H1 (cell line): Measurements from ENCODE around the gene CADM1. TPM values are rescaled to one million over a fixed set of nuclear protein-coding genes. Genes with fewer than 3 reads are reported as not detected.

Experiments
- CTCF ChIA-PET: fragments of 300-600 bp; sonication (Branson Sonifier 250); formaldehyde crosslinking; loops from one replicate; lab custom pipeline; 2021; ENCODE audit not compliant: partially characterized antibody; lab: Charles Lee
- POLR2A ChIA-PET: fragments of 300-600 bp; sonication (Branson Sonifier 250); formaldehyde crosslinking; loops from one replicate; lab custom pipeline; 2021; ENCODE audit warnings: inconsistent platforms; ENCODE audit not compliant: partially characterized antibody; lab: Charles Lee
- DNase-seq, 2 experiments: peaks; one replicate each; pipeline versions ENCODE4 v3.0.0 to v3.0.0-alpha.2; 2010 to 2022; ENCODE audit warnings: low spot score in 2 of 2, low read depth in 1 of 2, mixed read lengths in 1 of 2
- FAIRE-seq: peaks from 2 replicates; lab custom pipeline; 2011; peaks lifted over from hg19 to GRCh38; lab: Jason Lieb, UNC
- H2AFZ ChIP-seq: 2 replicates; pipeline ENCODE4 v1.8.1; 2012; ENCODE audit warnings: low read length, inconsistent platforms
- H2AK5ac ChIP-seq: 2 replicates; pipeline ENCODE4 v1.6.1; 2013; ENCODE audit warnings: low read depth, low read length
- H2BK120ac ChIP-seq: replicated peaks from 2 replicates; pipeline ENCODE3; 2013; ENCODE audit warnings: low read depth, low read length, inconsistent platforms
- H2BK12ac ChIP-seq: 2 replicates; pipeline ENCODE4 v1.6.1; 2013; ENCODE audit warnings: low read depth, low read length
- H2BK15ac ChIP-seq: 2 replicates; pipeline ENCODE4 v1.6.1; 2013; ENCODE audit warnings: low read length
- H2BK20ac ChIP-seq: 2 replicates; pipeline ENCODE4 v1.6.1; 2013; ENCODE audit warnings: low read length
- H2BK5ac ChIP-seq: 2 replicates; pipeline ENCODE4 v1.6.1; 2013; ENCODE audit warnings: low read depth, low read length
- H3K14ac ChIP-seq: 2 replicates; pipeline ENCODE4 v1.6.1; 2013; ENCODE audit warnings: inconsistent platforms; ENCODE audit not compliant: insufficient read length
- H3K18ac ChIP-seq: 2 replicates; pipeline ENCODE4 v1.6.1; 2013; ENCODE audit warnings: low read length; ENCODE audit errors: extremely low read depth
- H3K23ac ChIP-seq: 2 replicates; pipeline ENCODE4 v1.6.1; 2013; ENCODE audit warnings: inconsistent platforms; ENCODE audit not compliant: insufficient read length
- H3K23me2 ChIP-seq: 2 replicates; pipeline ENCODE4 v1.6.1; 2013; ENCODE audit warnings: low read depth, low read length
- H3K27ac ChIP-seq: 2 replicates; pipeline ENCODE4 v1.6.1; 2011; ENCODE audit warnings: low read depth, low read length, inconsistent platforms
- H3K27me3 ChIP-seq, 4 experiments: replicated peaks in 1 of 4; 1 replicate in 1 of 4; 2 replicates in 3 of 4; pipeline versions ENCODE4 v1.6.1 to v1.8.1; 2011 to 2013; ENCODE audit warnings: low read length in 3 of 4, mild to moderate bottlenecking in 3 of 4, inconsistent platforms in 2 of 4, mixed read lengths in 2 of 4, moderate library complexity in 1 of 4; ENCODE audit not compliant: control insufficient read depth in 3 of 4, insufficient read depth in 3 of 4; ENCODE audit errors: extremely low read depth in 1 of 4
- H3K36me3 ChIP-seq, 4 experiments: 2 replicates each; pipeline versions ENCODE4 v1.6.1 to v1.8.1; 2011 to 2013; ENCODE audit warnings: mild to moderate bottlenecking in 4 of 4, low read length in 3 of 4, moderate library complexity in 2 of 4, control low read depth in 1 of 4, inconsistent platforms in 1 of 4; ENCODE audit not compliant: insufficient read depth in 4 of 4, control insufficient read depth in 2 of 4
- H3K4ac ChIP-seq: replicated peaks from 2 replicates; pipeline ENCODE3; 2013; ENCODE audit warnings: low read length, low read depth, mixed read lengths, inconsistent platforms; ENCODE audit not compliant: insufficient read length
- H3K4me1 ChIP-seq, 4 experiments: replicated peaks in 1 of 4; 1 replicate in 1 of 4; 2 replicates in 3 of 4; pipeline versions ENCODE4 v1.6.1 to v1.8.1; 2011 to 2013; ENCODE audit warnings: low read length in 3 of 4, inconsistent platforms in 2 of 4, mixed read lengths in 1 of 4; ENCODE audit not compliant: insufficient read depth in 4 of 4, control insufficient read depth in 3 of 4
- H3K4me2 ChIP-seq, 2 experiments: 2 replicates each; pipeline versions ENCODE4 v1.6.1 to v1.8.1; 2011 to 2013; ENCODE audit warnings: low read depth in 2 of 2, low read length in 2 of 2, control low read depth in 1 of 2, inconsistent platforms in 1 of 2, mild to moderate bottlenecking in 1 of 2; ENCODE audit not compliant: insufficient read depth in 1 of 2
- H3K4me3 ChIP-seq, 4 experiments: fragments of 200-600, 300-600 bp in 1 of 4; sonication (generic), shearing (Covaris generic), sonication (Bioruptor Twin) in 1 of 4; 2 replicates each; pipeline versions ENCODE4 v1.5.1 to v1.8.1; 2011 to 2016; ENCODE audit warnings: low read length in 4 of 4, low read depth in 3 of 4, control low read depth in 2 of 4, inconsistent platforms in 2 of 4, mild to moderate bottlenecking in 2 of 4, mixed read lengths in 1 of 4, moderate library complexity in 1 of 4; ENCODE audit not compliant: insufficient read depth in 2 of 4; ENCODE audit errors: extremely low read depth in 1 of 4
- H3K56ac ChIP-seq: replicated peaks from 2 replicates; pipeline ENCODE3; 2013; ENCODE audit warnings: low read depth, mild to moderate bottlenecking, mixed read lengths, low read length, inconsistent platforms; ENCODE audit not compliant: insufficient read length
- H3K79me1 ChIP-seq: 2 replicates; pipeline ENCODE4 v1.6.1; 2013; ENCODE audit warnings: low read depth, low read length, control low read depth
- H3K79me2 ChIP-seq, 2 experiments: 2 replicates each; pipeline versions ENCODE4 v1.6.1 to v1.8.1; 2012 to 2013; ENCODE audit warnings: low read length in 2 of 2, mild to moderate bottlenecking in 2 of 2, inconsistent platforms in 1 of 2; ENCODE audit not compliant: insufficient read depth in 2 of 2, control insufficient read depth in 1 of 2
- H3K9ac ChIP-seq, 4 experiments: replicated peaks in 1 of 4; 1 replicate in 1 of 4; 2 replicates in 3 of 4; pipeline versions ENCODE4 v1.6.1 to v1.8.1; 2011 to 2013; ENCODE audit warnings: low read depth in 3 of 4, low read length in 3 of 4, control low read depth in 2 of 4, mild to moderate bottlenecking in 2 of 4, moderate library complexity in 2 of 4, inconsistent platforms in 1 of 4; ENCODE audit errors: extremely low read depth in 1 of 4
- H3K9me3 ChIP-seq, 2 experiments: 2 replicates each; pipeline versions ENCODE4 v1.6.1 to v1.8.1; 2012 to 2013; ENCODE audit warnings: mild to moderate bottlenecking in 2 of 2, moderate library complexity in 2 of 2, control low read depth in 1 of 2, inconsistent platforms in 1 of 2, low read depth in 1 of 2, low read length in 1 of 2, mixed read lengths in 1 of 2; ENCODE audit not compliant: insufficient read depth in 2 of 2
- H4K20me1 ChIP-seq, 2 experiments: replicated peaks in 1 of 2; 2 replicates each; pipeline versions ENCODE3 to v1.8.1; 2011 to 2013; ENCODE audit warnings: inconsistent platforms in 2 of 2, low read length in 2 of 2, mild to moderate bottlenecking in 1 of 2; ENCODE audit not compliant: insufficient read depth in 2 of 2, control insufficient read depth in 1 of 2
- H4K5ac ChIP-seq: 2 replicates; pipeline ENCODE4 v1.6.1; 2013; ENCODE audit warnings: low read length, low read depth, mixed read lengths, inconsistent platforms; ENCODE audit not compliant: insufficient read length
- H4K8ac ChIP-seq: 2 replicates; pipeline ENCODE4 v1.8.0; 2013; ENCODE audit warnings: mild to moderate bottlenecking, moderate library complexity, low read length, inconsistent platforms; ENCODE audit not compliant: insufficient read depth; ENCODE audit errors: extremely low read depth
- H4K91ac ChIP-seq: replicated peaks from 2 replicates; pipeline ENCODE3; 2013; ENCODE audit warnings: low read length, mixed read lengths, inconsistent platforms; ENCODE audit not compliant: insufficient read length
- BCL11A ChIP-seq, 2 experiments: IDR thresholded peaks; one replicate each; pipeline ENCODE4 v1.6.1; 2011; ENCODE audit warnings: low read depth in 2 of 2, low read length in 2 of 2, mild to moderate bottlenecking in 2 of 2
- CEBPB ChIP-seq: IDR thresholded peaks from 2 replicates; pipeline ENCODE4 v1.6.1; 2012; ENCODE audit warnings: low read depth, low read length
- CREB1 ChIP-seq: IDR thresholded peaks from 2 replicates; pipeline ENCODE4 v1.6.1; 2012; ENCODE audit warnings: inconsistent platforms
- CTBP2 ChIP-seq: IDR thresholded peaks from 2 replicates; pipeline ENCODE4 v1.7.0; 2011; ENCODE audit warnings: borderline replicate concordance, mild to moderate bottlenecking, moderate library complexity, mixed read lengths, low read length; ENCODE audit not compliant: insufficient read depth, insufficient read length
- KDM1A ChIP-seq: fragments of 200-600, 300-600 bp; sonication (generic); IDR thresholded peaks from 2 replicates; pipeline ENCODE4 v1.7.1; 2016; ENCODE audit warnings: mild to moderate bottlenecking, low read length, borderline replicate concordance
- POLR2A ChIP-seq, 2 experiments: IDR thresholded peaks; 1 replicate in 1 of 2; 2 replicates in 1 of 2; pipeline ENCODE4 v1.6.1; 2011; ENCODE audit warnings: low read depth in 2 of 2, low read length in 2 of 2, mild to moderate bottlenecking in 2 of 2; ENCODE audit errors: control extremely low read depth in 1 of 2
- RFX5 ChIP-seq: IDR thresholded peaks from 2 replicates; pipeline ENCODE4 v1.6.1; 2011; ENCODE audit warnings: low read depth, low read length, improper control_type of control experiment, borderline replicate concordance
- SIN3A ChIP-seq, 2 experiments: IDR thresholded peaks in 1 of 2; conservative IDR thresholded peaks in 1 of 2; 2 replicates each; pipeline ENCODE4 v1.6.1; 2011 to 2012; ENCODE audit warnings: low read length in 2 of 2, improper control_type of control experiment in 1 of 2, low read depth in 1 of 2, mild to moderate bottlenecking in 1 of 2
- SIX5 ChIP-seq: IDR thresholded peaks from 2 replicates; pipeline ENCODE4 v1.6.1; 2011; ENCODE audit warnings: mild to moderate bottlenecking, low read depth, low read length
- SP1 ChIP-seq: IDR thresholded peaks from 2 replicates; pipeline ENCODE4 v1.6.1; 2011; ENCODE audit warnings: low read depth, low read length
- TAF1 ChIP-seq: IDR thresholded peaks from 2 replicates; pipeline ENCODE4 v1.6.1; 2011; ENCODE audit warnings: mild to moderate bottlenecking, low read depth, low read length
- TCF12 ChIP-seq: IDR thresholded peaks from 2 replicates; pipeline ENCODE4 v1.6.1; 2011; ENCODE audit warnings: low read depth, mild to moderate bottlenecking, low read length
- WGBS, 2 experiments: shearing (Covaris generic) in 1 of 2; methylation state at CpG; one replicate each; pipeline versions ENCODE4 v1.1.6 to v1.1.7; 2013 to 2015; ENCODE audit warnings: low lambda C conversion rate in 2 of 2, mixed read lengths in 2 of 2, inconsistent platforms in 1 of 2, low coverage in 1 of 2, missing lambda C conversion rate in 1 of 2; ENCODE audit not compliant: insufficient replicate concordance in 2 of 2, insufficient coverage in 1 of 2, insufficient read length in 1 of 2; ENCODE audit errors: extremely low coverage in 1 of 2, missing lambda C conversion rate in 1 of 2; 5-methylcytosine and 5-hydroxymethylcytosine counted together
- polyA plus RNA-seq, 7 experiments: library from polyadenylated mRNA; depleted of rRNA in 3 of 7; stranded (reverse) in 5 of 7; unstranded in 2 of 7; fragments of >200 nt in 5 of 7; fragments of 200-250 nt in 2 of 7; gene quantifications; 1 replicate in 5 of 7; 2 replicates in 1 of 7; 4 replicates in 1 of 7; pipeline versions ENCODE4 v1.2.1 to v1.2.3, GENCODE V29; 2011 to 2013; ENCODE audit warnings: missing spikeins in 2 of 7, mixed read lengths in 2 of 7
- total RNA-seq: library from RNA; stranded (reverse); fragmentation: NEBNext Ultra II Directional; extraction: Animal tissue kit (Norgen Biotek cat#: 25700); gene quantifications from 2 replicates; pipeline ENCODE4 v1.2.1, GENCODE V29; 2021
- TF ChIP-seq, protein P1 (sequence below): IDR thresholded peaks from 2 replicates; pipeline ENCODE4 v1.6.1; 2011; ENCODE audit warnings: low read length, improper control_type of control experiment

The CADM1 gene
- total and polyA plus RNA-seq, 2 of the 8 experiments (the other 6 are each of a cell fraction or from before 2014, with no cell fraction given) = 8.3 to 25.3 TPM

DNA sequence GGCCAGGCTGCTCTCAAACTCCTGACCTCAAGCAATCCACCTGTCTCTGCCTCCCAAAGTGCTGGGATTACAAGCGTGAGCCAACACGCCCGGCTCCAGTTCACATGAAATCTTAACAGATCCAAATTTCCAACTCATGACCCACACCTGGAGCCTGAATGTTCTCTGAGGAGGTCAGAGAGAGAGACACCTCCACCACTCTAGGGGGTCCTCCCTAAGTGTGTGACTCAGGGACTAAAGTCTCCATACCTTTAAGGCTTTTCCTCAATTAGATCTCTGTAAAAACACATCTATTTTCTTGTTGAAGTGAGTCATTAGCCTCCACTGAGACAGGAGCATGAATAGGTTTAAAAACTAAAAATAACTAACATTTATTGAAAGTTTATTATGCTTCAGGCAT, 376.4 kb downstream of the CADM1 start:
- FAIRE-seq (no peak), DNase-seq (no peak)
- Histone ChIP-seq H3K14ac (no peak overlapping the region), H3K23ac (no peak overlapping the region), H3K23me2 (no peaks in the 10 kb centered on the region), H3K9ac (no peak overlapping the region), H3K4me2 (no peak overlapping the region), H3K56ac (no peak overlapping the region), H3K9me3 (no peaks in the 10 kb centered on the region), H4K20me1 (no peaks in the 10 kb centered on the region), H4K8ac (no peak overlapping the region), H3K27ac (no peak overlapping the region), H2BK5ac (no peak overlapping the region), H3K4me1 (peaks cover 0 to 4% (median 0%) of the 10 kb centered on the region in 4 experiments; a peak in 3 of 7 replicates), H2AK5ac (no peak overlapping the region), H2BK15ac (no peak overlapping the region), H4K5ac (no peak overlapping the region), H3K79me2 (no peaks in the 10 kb centered on the region), H3K18ac (no peak overlapping the region), H2AFZ (no peak overlapping the region), H2BK120ac (no peak overlapping the region), H3K79me1 (no peaks in the 10 kb centered on the region), H3K36me3 (no peaks in the 10 kb centered on the region), H2BK20ac (no peak overlapping the region), H3K4me3 (no peak overlapping the region), H3K27me3 (no peaks in the 10 kb centered on the region; a peak in 1 of 7 replicates), H2BK12ac (no peak overlapping the region), H3K4ac (no peak overlapping the region), H4K91ac (no peak overlapping the region)
- TF ChIP-seq CREB1 = no peak
- TF ChIP-seq TCF12 = no peak
- TF ChIP-seq POLR2A (IDR thresholded peaks at IDR 0.05; ENCODE audit: control extremely low read depth in 1 of 2, low read depth in 2 of 2, low read length in 2 of 2) = no peak
- TF ChIP-seq RFX5 = no peak
- TF ChIP-seq SIN3A (conservative IDR thresholded peaks at IDR 0.05 in 1 of 2, IDR thresholded peaks at IDR 0.05 in 1 of 2; ENCODE audit: low read depth in 1 of 2, low read length in 2 of 2) = no peak
- TF ChIP-seq, protein P1, sequence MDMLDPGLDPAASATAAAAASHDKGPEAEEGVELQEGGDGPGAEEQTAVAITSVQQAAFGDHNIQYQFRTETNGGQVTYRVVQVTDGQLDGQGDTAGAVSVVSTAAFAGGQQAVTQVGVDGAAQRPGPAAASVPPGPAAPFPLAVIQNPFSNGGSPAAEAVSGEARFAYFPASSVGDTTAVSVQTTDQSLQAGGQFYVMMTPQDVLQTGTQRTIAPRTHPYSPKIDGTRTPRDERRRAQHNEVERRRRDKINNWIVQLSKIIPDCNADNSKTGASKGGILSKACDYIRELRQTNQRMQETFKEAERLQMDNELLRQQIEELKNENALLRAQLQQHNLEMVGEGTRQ = no peak
- no peak for TF ChIP-seq TAF1
- no peak for TF ChIP-seq CTBP2
- TF ChIP-seq SP1 = no peak
- TF ChIP-seq SIX5 = no peak
- no peak for TF ChIP-seq CEBPB
- no peak for TF ChIP-seq KDM1A
- no peak for TF ChIP-seq BCL11A (IDR thresholded peaks at IDR 0.05; ENCODE audit: low read depth in 2 of 2, low read length in 2 of 2)
- CTCF ChIA-PET = interaction anchor here (0.6 to 1.0 kb wide), 3 partner anchors 34 to 866 kb away, joined by 3 to 5 read pairs (median 5); no protein-coding TSS in a partner anchor
- 64% methylated on average over 3 of the region's 3 CpGs; no CpG with 5 or more reads in 1 of the 2 experiments for WGBS, 2 experiments
- POLR2A ChIA-PET = no interaction called here
